PC-3 (cell line): ENCODE results near the gene EIF1AY.

Experiments
- CTCF ChIP-seq: fragments of 300-600 bp; sonication (generic); conservative IDR thresholded peaks from 2 replicates; pipeline ENCODE4 v1.5.1; 2017; ENCODE audit warnings: antibody characterized with exemption, low read depth, mild to moderate bottlenecking, low read length
- EZH2 ChIP-seq: fragments of 300-600 bp; sonication (generic); IDR thresholded peaks from one replicate; pipeline ENCODE4 v1.6.1; 2017; ENCODE audit warnings: antibody characterized with exemption, mild to moderate bottlenecking, low read length; ENCODE audit not compliant: unreplicated experiment

- no peak for TF ChIP-seq CTCF
- TF ChIP-seq EZH2, result no peak
Measured at GRCh38 chrY:20586161-20586560, 10.6 kb downstream of the EIF1AY start.
